ENCODE results near the gene ERBIN.
"Not testable (repeated sequence)": the region's sequence is repeated elsewhere in the genome, so short reads cannot be mapped to it uniquely, and the experiment has no call there.

ERBIN gene

DNA sequence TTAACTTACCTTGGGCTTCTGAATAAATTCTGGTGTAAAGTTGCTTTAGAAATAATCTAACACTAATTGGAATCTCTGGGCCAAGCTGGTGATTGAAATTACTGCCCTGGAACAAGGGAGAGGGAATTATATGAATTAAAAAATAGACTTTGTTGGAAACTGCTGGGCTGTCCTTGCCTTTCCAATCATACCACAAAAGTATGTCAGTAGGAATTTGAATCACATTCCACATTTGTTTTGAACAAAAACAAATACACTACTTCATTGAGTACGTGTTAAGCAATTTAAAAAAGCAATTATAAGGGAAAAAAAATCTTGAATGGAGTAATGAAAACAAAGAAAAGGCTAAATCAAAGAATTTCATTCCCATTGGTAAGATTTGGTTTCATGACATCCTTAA is 115.3 kb downstream of the ERBIN start:
- no peaks in the 10 kb centered on the region for H3K36me3 ChIP-seq (ENCODE audit: insufficient read depth)
- TF ChIP-seq, protein P1, sequence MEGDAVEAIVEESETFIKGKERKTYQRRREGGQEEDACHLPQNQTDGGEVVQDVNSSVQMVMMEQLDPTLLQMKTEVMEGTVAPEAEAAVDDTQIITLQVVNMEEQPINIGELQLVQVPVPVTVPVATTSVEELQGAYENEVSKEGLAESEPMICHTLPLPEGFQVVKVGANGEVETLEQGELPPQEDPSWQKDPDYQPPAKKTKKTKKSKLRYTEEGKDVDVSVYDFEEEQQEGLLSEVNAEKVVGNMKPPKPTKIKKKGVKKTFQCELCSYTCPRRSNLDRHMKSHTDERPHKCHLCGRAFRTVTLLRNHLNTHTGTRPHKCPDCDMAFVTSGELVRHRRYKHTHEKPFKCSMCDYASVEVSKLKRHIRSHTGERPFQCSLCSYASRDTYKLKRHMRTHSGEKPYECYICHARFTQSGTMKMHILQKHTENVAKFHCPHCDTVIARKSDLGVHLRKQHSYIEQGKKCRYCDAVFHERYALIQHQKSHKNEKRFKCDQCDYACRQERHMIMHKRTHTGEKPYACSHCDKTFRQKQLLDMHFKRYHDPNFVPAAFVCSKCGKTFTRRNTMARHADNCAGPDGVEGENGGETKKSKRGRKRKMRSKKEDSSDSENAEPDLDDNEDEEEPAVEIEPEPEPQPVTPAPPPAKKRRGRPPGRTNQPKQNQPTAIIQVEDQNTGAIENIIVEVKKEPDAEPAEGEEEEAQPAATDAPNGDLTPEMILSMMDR (conservative IDR thresholded peaks at IDR 0.05; ENCODE audit: low read depth, low read length), result no peak
- H4K20me1 ChIP-seq (ENCODE audit: insufficient read depth), result no peaks in the 10 kb centered on the region

DNA sequence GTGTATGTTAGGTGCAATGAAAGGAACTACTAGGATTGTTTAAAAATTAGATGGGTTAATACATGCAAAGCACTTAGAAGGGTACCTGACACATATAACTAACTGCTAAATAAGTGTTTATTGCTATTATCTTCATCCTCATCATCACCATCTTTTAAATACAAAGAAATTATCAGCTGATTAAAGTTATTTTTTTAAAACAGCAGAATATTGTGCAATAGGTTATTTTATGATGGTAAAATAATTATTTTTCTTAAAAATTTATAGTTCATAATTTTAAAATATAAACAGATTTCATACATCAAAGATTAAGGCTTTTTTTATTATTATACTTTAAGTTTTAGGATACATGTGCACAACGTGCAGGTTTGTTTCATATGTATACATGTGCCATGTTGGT is 130.9 kb downstream of the ERBIN start:
- H4K20me1 ChIP-seq (ENCODE audit: insufficient read depth), result no peaks in the 10 kb centered on the region
- H3K9ac ChIP-seq, result no peak overlapping the region
- no peak overlapping the region for H2AFZ ChIP-seq (ENCODE audit: low read depth)
- no peaks in the 10 kb centered on the region for H3K4me1 ChIP-seq (ENCODE audit: low read depth, poor library complexity, severe bottlenecking)
- H3K79me2 ChIP-seq (ENCODE audit: insufficient read depth, low read depth), result no peaks in the 10 kb centered on the region
- H3K36me3 ChIP-seq (ENCODE audit: insufficient read depth), result no peaks in the 10 kb centered on the region; the same call in 1 of the 2 replicates
- no peaks in the 10 kb centered on the region for H3K27me3 ChIP-seq (ENCODE audit: insufficient read depth, low read depth)
- TF ChIP-seq, protein P1 (conservative IDR thresholded peaks at IDR 0.05; ENCODE audit: low read depth, low read length), result no peak
- no peak overlapping the region for H3K4me3 ChIP-seq (IDR thresholded peaks at IDR 0.05; ENCODE audit: insufficient read depth, low read depth, low read length)
- H3K27ac ChIP-seq, result no peak overlapping the region
- H3K4me2 ChIP-seq, result no peak overlapping the region

More for the DNA sequence above, 115.3 kb downstream of the ERBIN start:
- H3K4me1 ChIP-seq (ENCODE audit: low read depth, poor library complexity, severe bottlenecking), result no peaks in the 10 kb centered on the region
- no peak overlapping the region for H3K9ac ChIP-seq
- no peak overlapping the region for H3K4me3 ChIP-seq (IDR thresholded peaks at IDR 0.05; ENCODE audit: insufficient read depth, low read depth, low read length)
- H3K27me3 ChIP-seq (ENCODE audit: insufficient read depth, low read depth), result no peaks in the 10 kb centered on the region
- no peaks in the 10 kb centered on the region for H3K79me2 ChIP-seq (ENCODE audit: insufficient read depth, low read depth)
- H3K27ac ChIP-seq, result no peak overlapping the region
- H3K4me2 ChIP-seq, result no peak overlapping the region
- H2AFZ ChIP-seq (ENCODE audit: low read depth), result no peak overlapping the region

DNA sequence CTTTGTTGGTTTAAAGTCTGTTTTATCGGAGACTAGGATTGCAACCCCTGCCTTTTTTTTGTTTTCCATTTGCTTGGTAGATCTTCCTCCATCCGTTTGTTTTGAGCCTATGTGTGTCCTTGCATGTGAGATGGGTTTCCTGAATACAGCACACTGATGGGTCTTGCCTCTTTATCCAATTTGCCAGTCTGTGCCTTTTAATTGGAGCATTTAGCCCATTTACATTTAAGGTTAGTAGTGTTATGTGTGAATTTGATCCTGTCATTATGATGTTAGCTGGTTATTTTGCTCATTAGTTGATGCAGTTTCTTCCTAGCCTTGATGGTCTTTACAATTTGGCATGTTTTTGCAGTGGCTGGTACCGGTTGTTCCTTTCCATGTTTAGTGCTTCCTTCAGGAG is 134.9 kb downstream of the ERBIN start:
- not testable (repeated sequence) for H3K27me3 ChIP-seq (ENCODE audit: insufficient read depth, low read depth); H3K4me3 ChIP-seq (IDR thresholded peaks at IDR 0.05; ENCODE audit: insufficient read depth, low read depth, low read length); H3K27ac ChIP-seq; H3K79me2 ChIP-seq (ENCODE audit: insufficient read depth, low read depth); H2AFZ ChIP-seq (ENCODE audit: low read depth); H4K20me1 ChIP-seq (ENCODE audit: insufficient read depth); H3K36me3 ChIP-seq (ENCODE audit: insufficient read depth); H3K4me1 ChIP-seq (ENCODE audit: low read depth, poor library complexity, severe bottlenecking); H3K4me2 ChIP-seq; H3K9ac ChIP-seq

DNA sequence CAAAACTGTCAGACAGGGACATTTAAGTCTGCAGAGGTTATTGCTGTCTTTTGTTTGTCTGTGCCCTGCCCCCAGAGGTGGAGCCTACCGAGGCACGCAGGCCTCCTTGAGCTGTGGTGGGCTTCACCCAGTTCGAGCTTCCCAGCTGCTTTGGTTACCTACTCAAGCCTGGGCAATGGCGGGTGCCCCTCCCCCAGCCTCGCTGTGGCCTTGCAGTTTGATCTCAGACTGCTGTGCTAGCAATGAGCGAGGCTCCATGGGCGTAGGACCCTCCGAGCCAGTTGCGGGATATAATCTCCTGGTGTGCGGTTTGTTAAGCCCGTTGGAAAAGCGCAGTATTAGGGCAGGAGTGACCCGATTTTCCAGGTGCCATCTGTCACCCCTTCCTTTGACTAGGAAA is 136.7 kb downstream of the ERBIN start:
- H3K27me3 ChIP-seq (ENCODE audit: insufficient read depth, low read depth); H3K79me2 ChIP-seq (ENCODE audit: insufficient read depth, low read depth); H4K20me1 ChIP-seq (ENCODE audit: insufficient read depth); H3K4me1 ChIP-seq (ENCODE audit: low read depth, poor library complexity, severe bottlenecking); H3K36me3 ChIP-seq (ENCODE audit: insufficient read depth); H3K27ac ChIP-seq; H3K4me2 ChIP-seq; H2AFZ ChIP-seq (ENCODE audit: low read depth); H3K4me3 ChIP-seq (IDR thresholded peaks at IDR 0.05; ENCODE audit: insufficient read depth, low read depth, low read length); H3K9ac ChIP-seq: not testable (repeated sequence)

DNA sequence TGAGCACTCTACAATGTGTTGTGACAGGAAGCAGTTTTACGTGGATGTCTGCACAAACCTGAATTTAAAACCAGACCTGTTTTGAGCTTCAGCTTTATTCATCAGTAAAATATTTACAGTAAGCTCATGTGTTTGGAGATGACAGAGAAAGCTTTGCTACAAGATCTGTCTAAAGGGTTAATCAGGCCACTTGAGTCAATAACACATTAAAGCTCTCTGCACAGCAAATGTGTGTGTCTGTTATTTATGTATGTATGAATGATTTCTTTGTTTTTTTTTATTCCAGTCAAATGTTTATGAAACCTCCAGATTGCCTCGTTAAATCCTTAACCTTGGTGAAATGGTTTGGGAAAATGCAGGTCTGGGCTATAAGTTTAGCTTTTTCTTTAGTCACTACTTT is 140.5 kb downstream of the ERBIN start:
- H3K4me2 ChIP-seq, result no peak overlapping the region
- no peak overlapping the region for H3K27ac ChIP-seq
- H3K79me2 ChIP-seq (ENCODE audit: insufficient read depth, low read depth), result no peaks in the 10 kb centered on the region
- no peaks in the 10 kb centered on the region for H4K20me1 ChIP-seq (ENCODE audit: insufficient read depth)
- H2AFZ ChIP-seq (ENCODE audit: low read depth), result no peak overlapping the region
- no peaks in the 10 kb centered on the region for H3K4me1 ChIP-seq (ENCODE audit: low read depth, poor library complexity, severe bottlenecking)
- TF ChIP-seq, protein P1 (conservative IDR thresholded peaks at IDR 0.05; ENCODE audit: low read depth, low read length), result no peak
- no peak overlapping the region for H3K4me3 ChIP-seq (IDR thresholded peaks at IDR 0.05; ENCODE audit: insufficient read depth, low read depth, low read length)
- no peak overlapping the region for H3K9ac ChIP-seq
- no peaks in the 10 kb centered on the region for H3K36me3 ChIP-seq (ENCODE audit: insufficient read depth)
- no peaks in the 10 kb centered on the region for H3K27me3 ChIP-seq (ENCODE audit: insufficient read depth, low read depth)
